ENCODE measurements around the gene ACTL7B.

The ACTL7B gene

GRCh38 chr9:108863891-108864290 lies 8.1 kb upstream of the ACTL7B start:
- TF ChIP-seq CTCF (IDR thresholded peaks at IDR 0.05; ENCODE audit: borderline replicate concordance, extremely low read depth, low read length, poor library complexity, severe bottlenecking) (no peak), EZH2 (IDR thresholded peaks at IDR 0.05; ENCODE audit: borderline replicate concordance, low read depth, low read length, severe bottlenecking) (no peak)
- Histone ChIP-seq H3K9ac (ENCODE audit: low read depth, low read length) (no peak overlapping the region), H3K4me1 (ENCODE audit: insufficient read depth, low read length) (no peaks in the 10 kb centered on the region), H3K36me3 (ENCODE audit: insufficient read depth, low read length) (peaks cover 4% of the 10 kb centered on the region; the same call in 1 of the 2 replicates), H4K20me1 (ENCODE audit: insufficient read depth, low read length) (no peaks in the 10 kb centered on the region), H3K9me3 (ENCODE audit: insufficient read depth, low read length, severe bottlenecking) (no peaks in the 10 kb centered on the region), H3K27me3 (ENCODE audit: insufficient read depth, low read length, poor library complexity) (no peaks in the 10 kb centered on the region), H2AFZ (ENCODE audit: low read depth, low read length) (no peak overlapping the region), H3K4me2 (ENCODE audit: insufficient read depth, low read length) (no peak overlapping the region), H3K79me2 (ENCODE audit: insufficient read depth, low read length) (no peaks in the 10 kb centered on the region), H3K27ac (ENCODE audit: low read length) (no peak overlapping the region), H3K4me3 (ENCODE audit: low read depth in 1 of 2, low read length in 2 of 2) (no peak overlapping the region)
- DNase-seq: no peak
- ATAC-seq (ENCODE audit: insufficient read depth, low read depth): no peak

- no peak within 1 kb of the TSS for H2AFZ ChIP-seq (ENCODE audit: low read depth, low read length)
- H3K4me3 ChIP-seq (ENCODE audit: low read depth in 1 of 2, low read length in 2 of 2): no peak within 1 kb of the TSS
- no peak within 1 kb of the TSS for H3K27ac ChIP-seq (ENCODE audit: low read length)
- no peaks in the 10 kb centered on the region for H4K20me1 ChIP-seq (ENCODE audit: insufficient read depth, low read length)
- no peaks in the 10 kb centered on the region for H3K36me3 ChIP-seq (ENCODE audit: insufficient read depth, low read length)
- H3K4me1 ChIP-seq (ENCODE audit: insufficient read depth, low read length): no peaks in the 10 kb centered on the region
- H3K9me3 ChIP-seq (ENCODE audit: insufficient read depth, low read length, severe bottlenecking): no peaks in the 10 kb centered on the region
- no peak for ATAC-seq (ENCODE audit: insufficient read depth, low read depth)
- H3K79me2 ChIP-seq (ENCODE audit: insufficient read depth, low read length): no peaks in the 10 kb centered on the region
- DNase-seq: no peak
- no peak within 1 kb of the TSS for H3K9ac ChIP-seq (ENCODE audit: low read depth, low read length)
- TF ChIP-seq CTCF (IDR thresholded peaks at IDR 0.05; ENCODE audit: borderline replicate concordance, extremely low read depth, low read length, poor library complexity, severe bottlenecking) (no peak), EZH2 (IDR thresholded peaks at IDR 0.05; ENCODE audit: borderline replicate concordance, low read depth, low read length, severe bottlenecking) (no peak)
- no peak within 1 kb of the TSS for H3K4me2 ChIP-seq (ENCODE audit: insufficient read depth, low read length)
- no peaks in the 10 kb centered on the region for H3K27me3 ChIP-seq (ENCODE audit: insufficient read depth, low read length, poor library complexity)
Measured at GRCh38 chr9:108861997-108862396, 6.2 kb upstream of the ACTL7B start, which contains the start of gene ACTL7A. Gene ACTL7A (plus strand): TSS chr9:108862266. CDS start chr9:108862323, 57 bp downstream.

- Histone ChIP-seq H3K27ac (ENCODE audit: low read length) (no peak overlapping the region), H3K79me2 (ENCODE audit: insufficient read depth, low read length) (no peaks in the 10 kb centered on the region), H3K9me3 (ENCODE audit: insufficient read depth, low read length, severe bottlenecking) (no peaks in the 10 kb centered on the region), H3K4me1 (ENCODE audit: insufficient read depth, low read length) (no peaks in the 10 kb centered on the region), H4K20me1 (ENCODE audit: insufficient read depth, low read length) (no peaks in the 10 kb centered on the region), H3K4me3 (ENCODE audit: low read depth in 1 of 2, low read length in 2 of 2) (no peak overlapping the region), H3K9ac (ENCODE audit: low read depth, low read length) (no peak overlapping the region), H2AFZ (ENCODE audit: low read depth, low read length) (no peak overlapping the region), H3K4me2 (ENCODE audit: insufficient read depth, low read length) (no peak overlapping the region), H3K27me3 (ENCODE audit: insufficient read depth, low read length, poor library complexity) (no peaks in the 10 kb centered on the region), H3K36me3 (ENCODE audit: insufficient read depth, low read length) (no peaks in the 10 kb centered on the region)
- no peak for DNase-seq
- no peak for ATAC-seq (ENCODE audit: insufficient read depth, low read depth)
- TF ChIP-seq CTCF (IDR thresholded peaks at IDR 0.05; ENCODE audit: borderline replicate concordance, extremely low read depth, low read length, poor library complexity, severe bottlenecking) (no peak), EZH2 (IDR thresholded peaks at IDR 0.05; ENCODE audit: borderline replicate concordance, low read depth, low read length, severe bottlenecking) (no peak)
Measured at GRCh38 chr9:108861464-108861863, 5.7 kb upstream of the ACTL7B start.

GRCh38 chr9:108860764-108861163 lies 5.0 kb upstream of the ACTL7B start:
- no peak for DNase-seq
- no peaks in the 10 kb centered on the region for H3K36me3 ChIP-seq (ENCODE audit: insufficient read depth, low read length)

More at GRCh38 chr9:108860764-108861163, 5.0 kb upstream of the ACTL7B start:
- Histone ChIP-seq H3K27me3 (ENCODE audit: insufficient read depth, low read length, poor library complexity) (no peaks in the 10 kb centered on the region), H3K79me2 (ENCODE audit: insufficient read depth, low read length) (no peaks in the 10 kb centered on the region), H3K9ac (ENCODE audit: low read depth, low read length) (no peak overlapping the region), H3K27ac (ENCODE audit: low read length) (no peak overlapping the region), H2AFZ (ENCODE audit: low read depth, low read length) (no peak overlapping the region), H3K4me1 (ENCODE audit: insufficient read depth, low read length) (no peaks in the 10 kb centered on the region), H3K4me3 (ENCODE audit: low read depth in 1 of 2, low read length in 2 of 2) (no peak overlapping the region), H3K4me2 (ENCODE audit: insufficient read depth, low read length) (no peak overlapping the region), H4K20me1 (ENCODE audit: insufficient read depth, low read length) (no peaks in the 10 kb centered on the region), H3K9me3 (ENCODE audit: insufficient read depth, low read length, severe bottlenecking) (no peaks in the 10 kb centered on the region)
- no peak for ATAC-seq (ENCODE audit: insufficient read depth, low read depth)
- TF ChIP-seq CTCF (IDR thresholded peaks at IDR 0.05; ENCODE audit: borderline replicate concordance, extremely low read depth, low read length, poor library complexity, severe bottlenecking) (no peak), EZH2 (IDR thresholded peaks at IDR 0.05; ENCODE audit: borderline replicate concordance, low read depth, low read length, severe bottlenecking) (no peak)
